ENCODE results near the gene STK11.

The STK11 gene

DNA sequence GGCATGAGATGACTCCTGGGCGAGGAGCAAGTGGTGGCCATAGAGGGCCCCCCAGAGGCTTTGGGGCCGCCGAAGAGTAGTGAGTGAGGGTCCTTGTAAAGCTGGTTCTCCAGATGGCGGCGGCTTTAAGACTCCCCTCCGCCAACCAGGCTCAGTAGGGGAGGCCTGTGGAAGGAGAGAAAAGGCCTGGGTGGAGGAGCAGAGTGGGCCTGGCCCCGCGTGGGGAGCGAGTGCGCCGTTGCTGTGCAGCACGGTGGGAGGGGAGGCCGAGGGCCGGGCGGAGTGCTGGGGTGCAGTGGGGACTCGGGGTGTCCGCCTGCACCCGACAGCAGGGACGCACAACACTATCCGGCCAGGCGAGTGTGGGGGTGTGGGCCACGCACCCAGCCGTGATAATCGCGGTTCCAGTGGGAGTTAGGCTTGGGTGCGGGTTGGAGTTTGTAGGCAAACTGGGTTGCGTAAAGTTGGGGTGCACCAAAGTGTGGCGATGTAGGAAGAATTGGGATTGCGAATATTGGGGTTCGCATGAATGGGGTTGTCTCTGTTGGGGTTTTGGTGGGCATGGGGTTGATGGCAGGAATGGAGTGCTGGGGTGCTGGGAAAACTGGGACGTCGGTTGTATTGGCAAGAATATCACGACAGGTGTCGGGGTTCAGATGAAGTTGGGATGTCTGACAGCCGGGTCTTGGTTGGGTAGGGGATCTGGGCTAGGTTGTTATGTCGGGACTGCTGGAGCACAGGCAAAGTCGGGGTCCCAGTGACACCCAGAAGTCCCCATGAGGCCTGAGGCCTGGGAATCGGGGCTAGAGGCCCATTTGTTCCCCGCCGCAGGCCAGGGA, 62.9 kb downstream of the STK11 start:
- DNase-seq (ENCODE audit: low read depth) = no peak
- no peak for TF ChIP-seq CTCF (IDR thresholded peaks at IDR 0.05; ENCODE audit: low read length, missing control alignments)
- H3K4me3 ChIP-seq (replicated peaks; ENCODE audit: low read depth, low read length) = no peak overlapping the region

DNA sequence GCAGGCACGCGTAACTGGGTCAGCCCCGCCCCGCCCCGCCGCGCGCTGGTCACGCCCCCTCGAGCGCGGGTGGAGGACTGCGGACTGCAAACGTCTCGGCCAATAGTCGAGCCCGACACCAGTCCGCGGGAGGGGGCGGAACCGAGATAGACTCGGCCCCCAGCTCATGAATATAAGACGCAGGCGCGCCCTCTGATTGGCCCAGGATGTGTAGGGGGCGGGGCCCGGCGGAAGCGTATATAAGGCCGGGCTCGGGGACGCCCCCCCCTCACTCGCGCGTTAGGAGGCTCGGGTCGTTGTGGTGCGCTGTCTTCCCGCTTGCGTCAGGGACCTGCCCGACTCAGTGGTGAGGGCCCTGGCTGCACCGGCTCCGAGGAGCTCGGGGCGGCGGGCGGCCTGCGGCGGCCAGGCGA, 63.5 kb downstream of the STK11 start, which contains the start of gene CIRBP:
Gene CIRBP (plus strand): TSS at position 268 of the 413 bp plus-strand sequence. CDS start 1,602 bp downstream, outside the sequence.
- TF ChIP-seq CTCF (IDR thresholded peaks at IDR 0.05; ENCODE audit: low read length, missing control alignments) = no peak
- peak; percentile 99 for DNase-seq (ENCODE audit: low read depth)
- peak within 1 kb of the TSS; percentile 87 for H3K4me3 ChIP-seq (replicated peaks; ENCODE audit: low read depth, low read length)

GRCh38 chr19:1269478-1270212, 64.1 kb downstream of the STK11 start:
- peak overlapping the region; percentile 87 for H3K4me3 ChIP-seq (replicated peaks; ENCODE audit: low read depth, low read length)
- TF ChIP-seq CTCF (IDR thresholded peaks at IDR 0.05; ENCODE audit: low read length, missing control alignments) = peak; percentile 5
- peak; percentile 91 for DNase-seq (ENCODE audit: low read depth)

GRCh38 chr19:1270213-1270853, 64.8 kb downstream of the STK11 start:
- no peak for TF ChIP-seq CTCF (IDR thresholded peaks at IDR 0.05; ENCODE audit: low read length, missing control alignments)
- H3K4me3 ChIP-seq (replicated peaks; ENCODE audit: low read depth, low read length) = peak overlapping the region; percentile 87
- DNase-seq (ENCODE audit: low read depth) = no peak

DNA sequence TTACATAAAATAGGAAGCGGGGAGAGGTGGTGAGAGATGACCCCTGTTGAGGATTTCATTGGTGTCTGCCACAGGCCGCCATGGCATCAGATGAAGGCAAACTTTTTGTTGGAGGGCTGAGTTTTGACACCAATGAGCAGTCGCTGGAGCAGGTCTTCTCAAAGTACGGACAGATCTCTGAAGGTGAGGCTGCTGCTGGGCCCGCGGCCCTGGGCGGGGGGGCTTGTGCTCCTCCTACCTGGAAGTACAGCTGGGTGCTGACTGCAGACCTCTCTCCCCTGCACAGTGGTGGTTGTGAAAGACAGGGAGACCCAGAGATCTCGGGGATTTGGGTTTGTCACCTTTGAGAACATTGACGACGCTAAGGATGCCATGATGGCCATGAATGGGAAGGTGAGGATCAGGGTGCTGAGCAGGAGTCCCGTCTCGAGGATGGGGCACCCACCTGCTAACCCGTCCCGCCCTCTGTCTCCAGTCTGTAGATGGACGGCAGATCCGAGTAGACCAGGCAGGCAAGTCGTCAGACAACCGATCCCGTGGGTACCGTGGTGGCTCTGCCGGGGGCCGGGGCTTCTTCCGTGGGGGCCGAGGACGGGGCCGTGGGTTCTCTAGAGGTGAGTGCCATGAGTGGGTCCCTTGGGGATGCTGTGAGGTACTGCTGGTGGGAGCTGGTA, 65.4 kb downstream of the STK11 start:
- no peak for DNase-seq (ENCODE audit: low read depth)
- TF ChIP-seq CTCF (IDR thresholded peaks at IDR 0.05; ENCODE audit: low read length, missing control alignments) = no peak
- H3K4me3 ChIP-seq (replicated peaks; ENCODE audit: low read depth, low read length) = peak overlapping the region; percentile 87

Measured in fibroblast of pulmonary artery (primary cell).